Activated CD8-positive, alpha-beta memory T cell treated with anti-CD3 and anti-CD28 coated beads for 24 hours (primary cell): ENCODE measurements around the gene RXRG.

ENCODE experiments used
- DNase-seq: peaks from one replicate; pipeline ENCODE4 v3.0.0-alpha.2; 2020

RXRG gene

DNA sequence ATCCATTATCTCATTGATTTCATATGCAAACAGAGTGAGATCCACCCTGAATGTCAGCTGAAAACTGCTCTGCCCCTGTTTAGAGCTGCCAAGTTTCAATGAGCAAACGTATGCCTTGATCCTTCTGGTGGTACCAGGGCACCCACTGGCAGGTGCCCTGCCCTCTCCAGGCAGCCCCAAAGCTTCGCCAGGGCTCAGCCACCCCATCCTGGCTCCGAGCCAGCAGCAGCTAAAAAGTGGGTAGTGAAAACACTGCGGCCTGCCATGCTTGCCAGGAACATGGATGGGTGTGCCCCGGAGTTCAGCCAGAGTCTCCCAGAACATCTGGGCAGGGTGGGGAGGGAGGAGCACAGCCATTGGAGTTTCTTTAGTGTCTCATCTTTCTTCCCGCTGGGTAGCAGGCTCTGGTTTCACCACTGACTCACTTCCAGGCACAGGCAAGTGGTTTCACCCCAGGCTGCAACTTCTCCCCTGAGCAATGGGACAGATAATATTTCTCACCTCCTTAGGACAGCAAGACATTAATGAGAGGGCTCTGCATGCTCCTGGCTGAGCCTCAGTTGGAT, 80.3 kb downstream of the RXRG start:
- no peak for DNase-seq

- DNase-seq: no peak
These were observed 88.0 kb downstream of the RXRG start for GRCh38 chr1:165356876-165357275.

- DNase-seq: no peak
These were observed 88.7 kb downstream of the RXRG start, which contains the start of gene LMX1A for GRCh38 chr1:165355977-165356811. TSS of gene LMX1A (minus strand) at chr1:165356715. CDS start at chr1:165355559, 1,156 bp downstream.

- DNase-seq: no peak
These were observed 89.6 kb downstream of the RXRG start for GRCh38 chr1:165355139-165355976.

GRCh38 chr1:165354739-165355138, 90.2 kb downstream of the RXRG start:
- DNase-seq: no peak

GRCh38 chr1:165353731-165354671, 90.9 kb downstream of the RXRG start:
- no peak for DNase-seq

- no peak for DNase-seq
These were observed 92.3 kb downstream of the RXRG start for GRCh38 chr1:165352442-165353293.

DNA sequence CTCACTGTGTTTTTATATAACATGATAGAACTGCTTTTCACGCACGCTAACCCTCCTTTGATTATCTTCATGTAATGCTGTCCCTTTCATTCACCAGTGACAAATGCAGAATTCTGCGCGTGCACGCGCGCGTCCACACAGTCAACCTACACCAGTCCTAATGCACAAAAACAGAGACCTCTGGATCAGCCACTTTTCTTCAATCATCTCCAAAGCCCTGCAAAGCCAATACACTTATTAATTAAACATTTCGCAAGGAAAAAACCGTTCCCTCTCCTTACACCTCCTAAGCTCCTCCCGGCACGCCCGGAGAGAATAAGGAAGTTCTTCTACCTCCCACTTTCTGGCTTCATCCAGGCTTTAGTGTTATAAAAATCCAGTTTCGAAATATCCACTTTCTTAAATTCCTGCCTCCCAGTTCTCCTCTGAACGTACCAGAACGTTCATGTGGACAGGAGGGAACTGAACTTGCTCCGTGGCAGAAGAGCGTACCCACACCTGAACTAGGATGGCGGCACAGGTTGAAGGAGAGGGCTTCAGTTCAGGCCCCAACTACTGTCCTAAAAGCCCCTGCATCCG, 93.0 kb downstream of the RXRG start:
- DNase-seq: no peak
